ENCODE data around the gene SHISA6. TPM values are rescaled to one million over a fixed set of nuclear protein-coding genes. Genes with fewer than 3 reads are reported as not detected.

The SHISA6 gene
- total and polyA plus RNA-seq, 2 donors (not counting 1 experiment from before 2014, with no cell fraction given) = not detected

DNA sequence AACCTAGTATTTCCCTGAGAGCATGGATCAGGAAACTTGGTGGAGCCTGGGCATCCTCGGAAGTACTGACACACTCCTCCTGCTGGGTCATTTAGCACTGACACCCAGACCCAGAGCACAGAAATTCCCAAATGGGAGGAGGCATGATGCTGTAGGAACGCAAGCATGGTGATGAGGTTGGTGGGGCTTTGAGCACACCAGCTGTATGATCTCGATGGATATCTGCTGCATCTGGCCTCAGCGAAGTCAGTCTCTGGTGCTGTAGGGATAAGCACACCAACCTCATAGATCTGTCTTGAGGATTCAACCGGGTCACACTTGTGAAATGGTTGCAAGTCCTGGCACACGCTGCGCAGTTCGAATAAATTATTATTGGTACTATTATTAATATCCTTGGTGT is 52.5 kb downstream of the SHISA6 start:
- no peaks in the 10 kb centered on the region for H3K9me3 Mint-ChIP-seq (ENCODE audit: insufficient read depth)
- Histone ChIP-seq H3K9me3 (ENCODE audit: control extremely low read depth in 1 of 3, control insufficient read depth in 2 of 3, insufficient read depth in 1 of 3, low read length in 2 of 3) (no peaks in the 10 kb centered on the region), H3K4me3 (ENCODE audit: control extremely low read depth in 1 of 5, extremely low read depth in 1 of 5, insufficient read depth in 1 of 5, low read depth in 2 of 5, low read length in 4 of 5) (no peak overlapping the region), H3K4me1 (ENCODE audit: control insufficient read depth in 2 of 2, insufficient read depth in 2 of 2, low read length in 2 of 2) (no peaks in the 10 kb centered on the region), H3K27me3 (replicated peaks in 1 of 4; ENCODE audit: control extremely low read depth in 1 of 4, control insufficient read depth in 3 of 4, insufficient read depth in 4 of 4, low read length in 3 of 4) (no peaks in the 10 kb centered on the region), H3K36me3 (replicated peaks in 1 of 2; ENCODE audit: control extremely low read depth in 1 of 2, control insufficient read depth in 1 of 2, extremely low read depth in 1 of 2, insufficient read depth in 2 of 2, low read length in 1 of 2) (no peaks in the 10 kb centered on the region), H3K79me2 (ENCODE audit: control insufficient read depth, insufficient read depth, low read length) (no peaks in the 10 kb centered on the region), H3K9ac (ENCODE audit: low read length) (no peak overlapping the region), H3K27ac (ENCODE audit: low read length in 2 of 2) (no peak overlapping the region), H4K20me1 (ENCODE audit: control insufficient read depth, insufficient read depth, low read length, poor library complexity, severe bottlenecking) (no peaks in the 10 kb centered on the region), H2AFZ (ENCODE audit: insufficient read depth, low read depth, low read length, poor library complexity, severe bottlenecking) (no peak overlapping the region), H3K4me2 (replicated peaks; ENCODE audit: low read depth, low read length, poor library complexity, severe bottlenecking) (no peak overlapping the region)
- H3K27ac Mint-ChIP-seq = no peak overlapping the region
- POLR2A ChIA-PET = no interaction called here
- H3K4me3 Mint-ChIP-seq = no peak overlapping the region
- CTCF ChIA-PET = no interaction called here
- intact Hi-C loops (cut with micrococcal nuclease) = no loop called here
- TF ChIP-seq, protein P1, sequence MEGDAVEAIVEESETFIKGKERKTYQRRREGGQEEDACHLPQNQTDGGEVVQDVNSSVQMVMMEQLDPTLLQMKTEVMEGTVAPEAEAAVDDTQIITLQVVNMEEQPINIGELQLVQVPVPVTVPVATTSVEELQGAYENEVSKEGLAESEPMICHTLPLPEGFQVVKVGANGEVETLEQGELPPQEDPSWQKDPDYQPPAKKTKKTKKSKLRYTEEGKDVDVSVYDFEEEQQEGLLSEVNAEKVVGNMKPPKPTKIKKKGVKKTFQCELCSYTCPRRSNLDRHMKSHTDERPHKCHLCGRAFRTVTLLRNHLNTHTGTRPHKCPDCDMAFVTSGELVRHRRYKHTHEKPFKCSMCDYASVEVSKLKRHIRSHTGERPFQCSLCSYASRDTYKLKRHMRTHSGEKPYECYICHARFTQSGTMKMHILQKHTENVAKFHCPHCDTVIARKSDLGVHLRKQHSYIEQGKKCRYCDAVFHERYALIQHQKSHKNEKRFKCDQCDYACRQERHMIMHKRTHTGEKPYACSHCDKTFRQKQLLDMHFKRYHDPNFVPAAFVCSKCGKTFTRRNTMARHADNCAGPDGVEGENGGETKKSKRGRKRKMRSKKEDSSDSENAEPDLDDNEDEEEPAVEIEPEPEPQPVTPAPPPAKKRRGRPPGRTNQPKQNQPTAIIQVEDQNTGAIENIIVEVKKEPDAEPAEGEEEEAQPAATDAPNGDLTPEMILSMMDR (IDR thresholded peaks at IDR 0.05) = no peak
- no peak for TF ChIP-seq EZH2 (IDR thresholded peaks at IDR 0.05; ENCODE audit: borderline replicate concordance, insufficient read depth, low read depth, low read length, poor library complexity, severe bottlenecking)
- H3K4me1 Mint-ChIP-seq = no peaks in the 10 kb centered on the region
- no peak for DNase-seq
- ATAC-seq (ENCODE audit: low read depth) = no peak
- 65% methylated on average over 4 of the region's 8 CpGs for WGBS (ENCODE audit: insufficient coverage)
- H3K27me3 Mint-ChIP-seq = no peaks in the 10 kb centered on the region

DNA sequence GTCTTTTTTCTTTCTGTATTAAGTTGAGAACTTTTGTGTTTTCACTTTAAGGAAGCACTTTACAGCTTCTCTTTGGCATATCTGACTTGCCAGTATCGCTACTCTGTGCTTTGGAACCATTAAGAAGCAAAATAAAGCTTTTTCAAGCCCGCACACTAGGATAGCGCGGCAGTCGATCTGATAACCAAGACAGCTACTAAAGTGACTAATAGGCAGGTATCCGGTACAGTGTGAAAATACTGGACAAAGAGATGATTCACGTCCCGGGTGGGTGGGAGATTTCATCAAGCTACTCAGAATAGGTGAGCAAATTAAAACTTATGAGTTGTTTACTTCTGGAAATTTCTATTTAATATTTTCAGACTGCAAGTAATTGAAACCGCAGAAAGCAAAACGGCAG is 53.8 kb downstream of the SHISA6 start:
- Histone ChIP-seq H3K9ac (ENCODE audit: low read length) (no peak overlapping the region), H3K4me2 (replicated peaks; ENCODE audit: low read depth, low read length, poor library complexity, severe bottlenecking) (no peak overlapping the region), H3K4me3 (ENCODE audit: control extremely low read depth in 1 of 5, extremely low read depth in 1 of 5, insufficient read depth in 1 of 5, low read depth in 2 of 5, low read length in 4 of 5) (no peak overlapping the region), H3K36me3 (replicated peaks in 1 of 2; ENCODE audit: control extremely low read depth in 1 of 2, control insufficient read depth in 1 of 2, extremely low read depth in 1 of 2, insufficient read depth in 2 of 2, low read length in 1 of 2) (no peaks in the 10 kb centered on the region), H3K27ac (ENCODE audit: low read length in 2 of 2) (no peak overlapping the region), H3K4me1 (ENCODE audit: control insufficient read depth in 2 of 2, insufficient read depth in 2 of 2, low read length in 2 of 2) (no peaks in the 10 kb centered on the region), H3K27me3 (replicated peaks in 1 of 4; ENCODE audit: control extremely low read depth in 1 of 4, control insufficient read depth in 3 of 4, insufficient read depth in 4 of 4, low read length in 3 of 4) (no peaks in the 10 kb centered on the region), H3K9me3 (ENCODE audit: control extremely low read depth in 1 of 3, control insufficient read depth in 2 of 3, insufficient read depth in 1 of 3, low read length in 2 of 3) (no peaks in the 10 kb centered on the region), H3K79me2 (ENCODE audit: control insufficient read depth, insufficient read depth, low read length) (no peaks in the 10 kb centered on the region), H2AFZ (ENCODE audit: insufficient read depth, low read depth, low read length, poor library complexity, severe bottlenecking) (no peak overlapping the region), H4K20me1 (ENCODE audit: control insufficient read depth, insufficient read depth, low read length, poor library complexity, severe bottlenecking) (no peaks in the 10 kb centered on the region)
- Mint-ChIP-seq H3K9me3 (ENCODE audit: insufficient read depth) (no peaks in the 10 kb centered on the region), H3K27ac (no peak overlapping the region), H3K4me3 (no peak overlapping the region), H3K27me3 (no peaks in the 10 kb centered on the region), H3K4me1 (no peaks in the 10 kb centered on the region)
- DNase-seq (no peak), ATAC-seq (ENCODE audit: low read depth) (no peak)
- ChIA-PET POLR2A (no interaction called here), CTCF (no interaction called here)
- 96% methylated on average over 8 of the region's 10 CpGs for WGBS (ENCODE audit: insufficient coverage)
- TF ChIP-seq, protein P1 (IDR thresholded peaks at IDR 0.05) = no peak
- no peak for TF ChIP-seq EZH2 (IDR thresholded peaks at IDR 0.05; ENCODE audit: borderline replicate concordance, insufficient read depth, low read depth, low read length, poor library complexity, severe bottlenecking)
- intact Hi-C loops (cut with micrococcal nuclease) = no loop called here

Data from B cell (primary cell).